ENCODE data around the gene TICAM2. TPM values are rescaled to one million over a fixed set of nuclear protein-coding genes. Genes with fewer than 3 reads are reported as not detected.

Gene TICAM2
- total and polyA plus RNA-seq, 2 of the 8 experiments (the other 6 are each of a cell fraction or from before 2014, with no cell fraction given), result 0.02 TPM; not detected in 1

GRCh38 chr5:115611873-115612272 is 9.6 kb upstream of the TICAM2 start:
- H3K14ac ChIP-seq (ENCODE audit: insufficient read length), result no peak overlapping the region
- H2BK20ac ChIP-seq (ENCODE audit: low read length), result no peak overlapping the region
- H3K18ac ChIP-seq (ENCODE audit: extremely low read depth, low read length), result no peak overlapping the region
- TF ChIP-seq JUN (IDR thresholded peaks at IDR 0.05; ENCODE audit: low read depth, low read length) (no peak), RBBP5 (IDR thresholded peaks at IDR 0.05; ENCODE audit: borderline replicate concordance, low read depth, low read length) (no peak)
- H3K4me1 ChIP-seq (replicated peaks in 1 of 4; ENCODE audit: control insufficient read depth in 3 of 4, insufficient read depth in 4 of 4, low read length in 3 of 4), result peaks cover 0 to 3% (median 0%) of the 10 kb centered on the region in 4 experiments; a peak in 2 of 7 replicates
- H3K27ac ChIP-seq (ENCODE audit: low read depth, low read length), result no peak overlapping the region
- peaks cover 0 to 4% of the 10 kb centered on the region in 2 experiments; a peak in 1 of 4 replicates for H3K79me2 ChIP-seq (ENCODE audit: control insufficient read depth in 1 of 2, insufficient read depth in 2 of 2, low read length in 2 of 2)
- H2BK15ac ChIP-seq (ENCODE audit: low read length), result no peak overlapping the region
- H2BK12ac ChIP-seq (ENCODE audit: low read depth, low read length), result no peak overlapping the region
- peaks cover 0 to 28% (median 9%) of the 10 kb centered on the region in 4 experiments; a peak in 5 of 8 replicates for H3K36me3 ChIP-seq (ENCODE audit: control insufficient read depth in 2 of 4, insufficient read depth in 4 of 4, low read length in 3 of 4)
- 94% methylated on average over 4 of the region's 5 CpGs; no CpG with 5 or more reads in 1 of the 2 experiments for WGBS, 2 experiments (ENCODE audit: extremely low coverage in 1 of 2, insufficient coverage in 1 of 2, insufficient read length in 1 of 2, insufficient replicate concordance in 2 of 2, low coverage in 1 of 2, low lambda C conversion rate in 2 of 2, missing lambda C conversion rate in 1 of 2)
- no peak overlapping the region for H4K5ac ChIP-seq (ENCODE audit: insufficient read length, low read depth, low read length)
- H3K4ac ChIP-seq (replicated peaks; ENCODE audit: insufficient read length, low read depth, low read length), result no peak overlapping the region
- H3K27me3 ChIP-seq (replicated peaks in 1 of 4; ENCODE audit: control insufficient read depth in 3 of 4, extremely low read depth in 1 of 4, insufficient read depth in 3 of 4, low read length in 3 of 4), result no peaks in the 10 kb centered on the region
- H2AK5ac ChIP-seq (ENCODE audit: low read depth, low read length), result no peak overlapping the region
- no peak overlapping the region for H3K9ac ChIP-seq (replicated peaks in 1 of 4; ENCODE audit: extremely low read depth in 1 of 4, low read depth in 3 of 4, low read length in 3 of 4)
- no peak overlapping the region for H3K56ac ChIP-seq (replicated peaks; ENCODE audit: insufficient read length, low read depth, low read length)
- no peaks in the 10 kb centered on the region for H3K79me1 ChIP-seq (ENCODE audit: low read depth, low read length)
- DNase-seq (ENCODE audit: low read depth in 1 of 2, low spot score in 2 of 2) (no peak), FAIRE-seq (no peak)
- ChIA-PET POLR2A (ENCODE audit: partially characterized antibody) (no interaction called here), CTCF (ENCODE audit: partially characterized antibody) (interaction anchor here (0.6 to 1.1 kb wide), 3 partner anchors 14 to 614 kb away, joined by 3 to 4 read pairs (median 3); no protein-coding TSS in a partner anchor)
- no peaks in the 10 kb centered on the region for H3K9me3 ChIP-seq (ENCODE audit: insufficient read depth in 2 of 2, low read depth in 1 of 2, low read length in 1 of 2)
- no peak overlapping the region for H3K4me3 ChIP-seq (ENCODE audit: extremely low read depth in 1 of 4, insufficient read depth in 2 of 4, low read depth in 3 of 4, low read length in 4 of 4)
- H2BK5ac ChIP-seq (ENCODE audit: low read depth, low read length), result no peak overlapping the region
- H3K23ac ChIP-seq (ENCODE audit: insufficient read length), result no peak overlapping the region
- H3K4me2 ChIP-seq (ENCODE audit: insufficient read depth in 1 of 2, low read depth in 2 of 2, low read length in 2 of 2), result no peak overlapping the region
- H2AFZ ChIP-seq (ENCODE audit: low read length), result no peak overlapping the region
- H3K23me2 ChIP-seq (ENCODE audit: low read depth, low read length), result no peaks in the 10 kb centered on the region
- H2BK120ac ChIP-seq (replicated peaks; ENCODE audit: low read depth, low read length), result no peak overlapping the region
- H4K8ac ChIP-seq (ENCODE audit: extremely low read depth, insufficient read depth, low read length), result no peak overlapping the region
- H4K20me1 ChIP-seq (replicated peaks in 1 of 2; ENCODE audit: control insufficient read depth in 1 of 2, insufficient read depth in 2 of 2, low read length in 2 of 2), result peaks cover 0 to 1% of the 10 kb centered on the region in 2 experiments
- H4K91ac ChIP-seq (replicated peaks; ENCODE audit: insufficient read length, low read length), result no peak overlapping the region

Measured in H1 (cell line).